K562 (cell line): ENCODE measurements around the gene KIF26A. TPM values are rescaled to one million over a fixed set of nuclear protein-coding genes. Genes with fewer than 3 reads are reported as not detected.
A peak's percentile ranks its signal among the peaks of the same experiment; 100 is the strongest.

Experiments used
- ATAC-seq: fragments of 200-7000 bp; cut with Tn5 transposase; 3 replicates; pipeline ENCODE4 v1.9.1; 2020; ENCODE audit warnings: moderate library complexity
- BruUV-seq: library from RNA; stranded (reverse); fragments of 400-500 nt; replicated peaks from 2 replicates; lab custom pipeline; 2021; lab: Mats Ljungman, UMichigan
- CTCF ChIA-PET: fragments of 300-600 bp; formaldehyde crosslinking; extraction: SDS; loops from one replicate; lab custom pipeline; 2021; ENCODE audit warnings: low intra/inter-chr PET ratio; lab: Yijun Ruan, JAX
- POLR2A ChIA-PET: fragments of 300-600, 350-650 bp; sonication (Branson Sonifier 250); formaldehyde crosslinking; extraction: SDS; loops from one replicate; lab custom pipeline; 2021; ENCODE audit warnings: antibody characterized with exemption, inconsistent platforms; lab: Yijun Ruan, JAX
- DNase-seq, 4 experiments: peaks; one replicate each; pipeline versions ENCODE4 v3.0.0 to v3.0.0-alpha.2; 2011 to 2018; ENCODE audit warnings: low spot score in 3 of 4, mixed read lengths in 3 of 4; ENCODE audit errors: extremely low read depth in 1 of 4
- FAIRE-seq: peaks from 2 replicates; lab custom pipeline; 2011; peaks lifted over from hg19 to GRCh38; lab: Jason Lieb, UNC
- H2AFZ ChIP-seq: 2 replicates; pipeline ENCODE4 v1.6.0; 2011; ENCODE audit warnings: low read depth, low read length, control low read depth, inconsistent platforms
- H3K27ac ChIP-seq: fragments of 200-600 bp; 3 replicates; pipeline ENCODE4 v1.8.0; 2011; ENCODE audit warnings: low read depth, mild to moderate bottlenecking, control low read depth, inconsistent platforms, low read length, moderate library complexity, mixed read lengths; ENCODE audit errors: extremely low read depth
- H3K27me3 ChIP-seq, 2 experiments: fragments of 300-600 bp in 1 of 2; 2 replicates in 1 of 2; 3 replicates in 1 of 2; pipeline versions ENCODE4 v1.6.0 to v1.8.0; 2011; ENCODE audit warnings: inconsistent platforms in 2 of 2, low read length in 2 of 2, mild to moderate bottlenecking in 1 of 2, mixed read lengths in 1 of 2, moderate library complexity in 1 of 2; ENCODE audit not compliant: control insufficient read depth in 2 of 2, insufficient read depth in 2 of 2
- H3K36me3 ChIP-seq: fragments of 300-600 bp; 3 replicates; pipeline ENCODE4 v1.8.0; 2011; ENCODE audit warnings: mild to moderate bottlenecking, low read length, inconsistent platforms; ENCODE audit not compliant: control insufficient read depth, insufficient read depth
- H3K4me1 ChIP-seq, 2 experiments: fragments of 200-600 bp in 1 of 2; replicated peaks in 1 of 2; 2 replicates in 1 of 2; 3 replicates in 1 of 2; pipeline versions ENCODE4 v1.5.1 to v1.8.0; 2011; ENCODE audit warnings: inconsistent platforms in 2 of 2, low read length in 2 of 2, mild to moderate bottlenecking in 1 of 2, mixed read lengths in 1 of 2, moderate library complexity in 1 of 2; ENCODE audit not compliant: control insufficient read depth in 2 of 2, insufficient read depth in 2 of 2
- H3K4me2 ChIP-seq: 2 replicates; pipeline ENCODE4 v1.6.1; 2011; ENCODE audit warnings: low read length, control low read depth, inconsistent platforms, mixed read lengths; ENCODE audit not compliant: insufficient read depth
- H3K4me3 ChIP-seq: fragments of 200-600 bp; sonication (generic), shearing (Covaris generic); 2 replicates; pipeline ENCODE4 v1.5.1; 2016; ENCODE audit warnings: control low read depth, inconsistent platforms
- H3K79me2 ChIP-seq: fragments of 200-600 bp; 3 replicates; pipeline ENCODE4 v1.8.0; 2011; ENCODE audit warnings: low read length, inconsistent platforms; ENCODE audit not compliant: control insufficient read depth, insufficient read depth
- H3K9ac ChIP-seq, 2 experiments: 2 replicates each; pipeline versions ENCODE4 v1.6.0 to v1.6.1; 2011; ENCODE audit warnings: low read depth in 2 of 2, low read length in 2 of 2, control low read depth in 1 of 2, inconsistent platforms in 1 of 2, mild to moderate bottlenecking in 1 of 2, mixed read lengths in 1 of 2; ENCODE audit not compliant: insufficient read depth in 1 of 2
- H3K9me1 ChIP-seq: one replicate; pipeline ENCODE4 v1.6.0; 2011; ENCODE audit warnings: inconsistent platforms, mild to moderate bottlenecking, low read length, moderate library complexity; ENCODE audit not compliant: control insufficient read depth, insufficient read depth
- H3K9me3 ChIP-seq: replicated peaks from 2 replicates; pipeline ENCODE4 v1.5.1; 2011; ENCODE audit warnings: low read depth, low read length, inconsistent platforms; ENCODE audit not compliant: control insufficient read depth, insufficient read depth
- H4K20me1 ChIP-seq: replicated peaks from 2 replicates; pipeline ENCODE4 v1.6.1; 2011; ENCODE audit warnings: low read length, inconsistent platforms, mixed read lengths; ENCODE audit not compliant: control insufficient read depth, insufficient read depth
- EGR1 ChIP-seq: fragments of 450-650 bp; conservative IDR thresholded peaks from 2 replicates; pipeline ENCODE4 v1.6.1; 2017; ENCODE audit warnings: mild to moderate bottlenecking
- MEF2A ChIP-seq: IDR thresholded peaks from 2 replicates; pipeline ENCODE4 v1.6.1; 2011; ENCODE audit warnings: low read depth, mild to moderate bottlenecking, low read length, moderate library complexity; ENCODE audit not compliant: control insufficient read depth
- WGBS: fragments of 100-300 bp; shearing (Covaris generic); methylation state at CpG from one replicate; pipeline ENCODE4 v1.1.6; 2016; ENCODE audit warnings: low coverage, mixed read lengths; ENCODE audit not compliant: insufficient coverage; ENCODE audit errors: missing lambda C conversion rate; 5-methylcytosine and 5-hydroxymethylcytosine counted together
- in situ Hi-C: fragments of 300-500 bp; cut with MboI; formaldehyde crosslinking; loops from 4 replicates; pipeline ENCODE4 v1.15.0; 2018; ENCODE audit warnings: inconsistent platforms, mixed read lengths
- intact Hi-C: fragments of 100-400 bp; cut with micrococcal nuclease; formaldehyde crosslinking; loops from 2 replicates; pipeline ENCODE4 v1.14.2; 2022
- polyA plus RNA-seq, 8 experiments: library from polyadenylated mRNA; depleted of rRNA in 4 of 8; stranded (reverse) in 5 of 8; unstranded in 3 of 8; fragments of >200 nt; fragmentation: Nextera tagmentation in 2 of 8; fragmentation: Illumina TruSeq in 1 of 8; extraction: Ambion mirVana in 2 of 8; extraction: Trizol in 1 of 8; gene quantifications; 2 replicates each; pipeline versions ENCODE4 v1.2.1 to v1.2.3, GENCODE V29; 2011 to 2014; ENCODE audit warnings: inconsistent platforms in 1 of 8, missing spikeins in 1 of 8
- total RNA-seq, 7 experiments: library from RNA; depleted of rRNA in 6 of 7; stranded (reverse); fragments of >200 nt in 6 of 7; fragmentation: Illumina TruSeq in 2 of 7; extraction: Trizol in 2 of 7; gene quantifications; 2 replicates each; pipeline versions ENCODE4 v1.2.1 to v1.2.3, GENCODE V29; 2011 to 2021; ENCODE audit warnings: low replicate concordance in 1 of 7
- TF ChIP-seq, protein P1 (sequence below): IDR thresholded peaks from 2 replicates; pipeline ENCODE4 v1.6.1; 2011; ENCODE audit warnings: borderline replicate concordance, low read depth, mild to moderate bottlenecking, moderate library complexity, low read length; ENCODE audit not compliant: insufficient read depth, poor library complexity, severe bottlenecking
- TF ChIP-seq, protein P2 (sequence below): fragments of 450-650 bp; formaldehyde crosslinking; IDR thresholded peaks from 2 replicates; pipeline ENCODE4 v1.4.0; 2020; ENCODE audit warnings: mild to moderate bottlenecking, mixed read lengths

Gene KIF26A
- total and polyA plus RNA-seq, 9 of the 15 experiments (the other 6 are each of a cell fraction or from before 2014, with no cell fraction given) = 0.04 TPM; not detected in 8

DNA sequence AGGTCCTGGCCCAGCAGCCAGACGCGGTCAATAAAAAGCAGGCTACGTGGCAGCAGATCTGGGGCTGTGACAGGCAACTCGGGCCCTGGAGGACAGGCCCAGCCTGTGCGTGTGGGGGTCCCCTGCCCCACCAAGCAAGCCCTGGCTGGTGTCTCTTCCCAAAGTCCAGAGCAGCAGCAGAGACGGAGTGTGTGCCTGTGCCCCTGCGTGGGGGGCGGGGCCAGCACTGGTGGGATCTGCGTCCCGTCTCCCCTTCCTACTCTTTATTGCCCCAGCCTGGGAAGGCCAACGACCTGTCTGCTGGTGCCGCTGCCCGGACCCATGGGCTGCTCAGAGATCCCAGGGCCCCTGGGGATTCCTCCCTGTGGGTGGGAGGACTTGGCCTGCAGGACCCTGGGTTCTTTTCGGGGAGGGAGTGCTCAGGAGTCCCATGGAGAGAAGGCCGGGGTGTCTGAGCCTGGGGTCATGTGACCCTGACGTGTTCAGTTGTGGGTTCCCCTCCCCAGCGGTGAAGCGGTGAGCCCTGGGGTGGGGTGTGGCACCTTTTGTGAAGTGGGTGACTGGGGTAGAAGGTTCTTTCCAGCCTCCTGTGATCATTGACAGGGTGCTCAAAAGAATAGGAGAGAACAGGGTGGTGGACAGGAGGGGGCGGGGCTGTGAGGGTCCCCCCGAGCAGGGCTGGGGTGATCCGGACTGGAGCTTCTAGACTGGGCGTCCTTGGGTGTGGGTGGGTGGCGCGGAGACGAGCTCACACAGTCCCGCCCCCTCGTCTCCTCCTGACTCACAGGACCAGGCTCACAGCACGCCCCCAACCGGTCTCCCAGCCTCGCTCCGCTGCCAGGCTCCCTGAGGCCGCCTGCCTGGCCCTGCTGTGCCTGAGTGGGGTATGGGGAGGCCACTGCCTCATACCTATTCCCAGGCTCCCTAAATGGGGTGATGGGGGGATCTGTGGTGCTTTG, 30.5 kb upstream of the KIF26A start:
- no peaks in the 10 kb centered on the region for H3K79me2 ChIP-seq
- TF ChIP-seq, protein P1, sequence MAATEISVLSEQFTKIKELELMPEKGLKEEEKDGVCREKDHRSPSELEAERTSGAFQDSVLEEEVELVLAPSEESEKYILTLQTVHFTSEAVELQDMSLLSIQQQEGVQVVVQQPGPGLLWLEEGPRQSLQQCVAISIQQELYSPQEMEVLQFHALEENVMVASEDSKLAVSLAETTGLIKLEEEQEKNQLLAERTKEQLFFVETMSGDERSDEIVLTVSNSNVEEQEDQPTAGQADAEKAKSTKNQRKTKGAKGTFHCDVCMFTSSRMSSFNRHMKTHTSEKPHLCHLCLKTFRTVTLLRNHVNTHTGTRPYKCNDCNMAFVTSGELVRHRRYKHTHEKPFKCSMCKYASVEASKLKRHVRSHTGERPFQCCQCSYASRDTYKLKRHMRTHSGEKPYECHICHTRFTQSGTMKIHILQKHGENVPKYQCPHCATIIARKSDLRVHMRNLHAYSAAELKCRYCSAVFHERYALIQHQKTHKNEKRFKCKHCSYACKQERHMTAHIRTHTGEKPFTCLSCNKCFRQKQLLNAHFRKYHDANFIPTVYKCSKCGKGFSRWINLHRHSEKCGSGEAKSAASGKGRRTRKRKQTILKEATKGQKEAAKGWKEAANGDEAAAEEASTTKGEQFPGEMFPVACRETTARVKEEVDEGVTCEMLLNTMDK = peak; percentile 24
- TF ChIP-seq, protein P2, sequence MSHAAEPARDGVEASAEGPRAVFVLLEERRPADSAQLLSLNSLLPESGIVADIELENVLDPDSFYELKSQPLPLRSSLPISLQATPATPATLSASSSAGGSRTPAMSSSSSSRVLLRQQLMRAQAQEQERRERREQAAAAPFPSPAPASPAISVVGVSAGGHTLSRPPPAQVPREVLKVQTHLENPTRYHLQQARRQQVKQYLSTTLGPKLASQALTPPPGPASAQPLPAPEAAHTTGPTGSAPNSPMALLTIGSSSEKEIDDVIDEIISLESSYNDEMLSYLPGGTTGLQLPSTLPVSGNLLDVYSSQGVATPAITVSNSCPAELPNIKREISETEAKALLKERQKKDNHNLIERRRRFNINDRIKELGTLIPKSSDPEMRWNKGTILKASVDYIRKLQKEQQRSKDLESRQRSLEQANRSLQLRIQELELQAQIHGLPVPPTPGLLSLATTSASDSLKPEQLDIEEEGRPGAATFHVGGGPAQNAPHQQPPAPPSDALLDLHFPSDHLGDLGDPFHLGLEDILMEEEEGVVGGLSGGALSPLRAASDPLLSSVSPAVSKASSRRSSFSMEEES (CRISPR knock-in tag) = peak; percentile 51; the same call in 1 of the 2 replicates
- peak; percentile 33 for TF ChIP-seq EGR1
- no peak for TF ChIP-seq MEF2A
- peaks cover 0 to 19% of the 10 kb centered on the region in 2 experiments; a peak in 1 of 5 replicates for H3K27me3 ChIP-seq
- H2AFZ ChIP-seq = no peak overlapping the region
- CTCF ChIA-PET = no interaction called here
- peak; percentile 19 to 52 (median 36) for DNase-seq
- H3K4me1 ChIP-seq = peaks cover 0 to 19% of the 10 kb centered on the region in 2 experiments; a peak in 2 of 5 replicates
- POLR2A ChIA-PET = no interaction called here
- H3K9ac ChIP-seq = no peak overlapping the region
- H3K4me3 ChIP-seq = no peak overlapping the region
- WGBS = 0% methylated on average over 5 of the region's 32 CpGs
- no TSS peak for BruUV-seq
- H3K36me3 ChIP-seq = no peaks in the 10 kb centered on the region
- ATAC-seq = peak; percentile 79
- FAIRE-seq = no peak
- no peak overlapping the region for H3K27ac ChIP-seq
- H3K9me1 ChIP-seq = no peaks in the 10 kb centered on the region
- in situ Hi-C loops = no loop called here
- no peaks in the 10 kb centered on the region for H4K20me1 ChIP-seq
- H3K9me3 ChIP-seq = no peaks in the 10 kb centered on the region
- intact Hi-C loops = no loop called here
- no peak overlapping the region for H3K4me2 ChIP-seq
